NK-92 (cell line): Measurements from ENCODE around the gene CARD9.

Source experiments
- DNase-seq: peaks from one replicate; lab custom pipeline; 2025; ENCODE audit not compliant: unreplicated experiment; lab: John Stamatoyannopoulos, UW

CARD9 gene

DNA sequence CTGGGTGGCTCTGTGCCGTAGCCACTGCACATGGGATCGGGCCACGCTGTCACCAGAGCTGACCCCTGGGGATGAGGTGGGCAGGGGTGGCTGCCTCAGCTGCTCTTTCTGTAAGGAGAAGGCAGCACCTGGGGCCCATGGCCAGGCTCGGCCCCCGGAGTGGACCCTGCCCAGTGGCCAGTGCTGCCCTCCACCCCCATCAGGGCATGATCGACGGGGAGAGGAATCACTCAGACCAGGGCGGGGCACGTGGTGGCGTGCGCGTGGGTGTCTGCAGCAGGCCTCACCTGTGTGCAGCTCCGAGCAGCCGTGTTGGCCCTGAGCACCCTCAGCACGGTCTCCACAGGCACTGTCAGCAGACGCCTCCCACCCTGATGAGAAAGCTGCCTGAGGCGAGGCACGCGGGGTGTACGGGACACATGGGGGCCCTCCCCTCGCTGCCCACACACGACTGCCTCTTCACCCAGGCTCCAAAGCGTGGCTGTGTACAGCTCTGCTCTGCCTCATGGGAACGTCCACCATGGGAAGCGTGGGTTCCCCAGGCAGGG is 8.6 kb upstream of the CARD9 start:
- no peak for DNase-seq

DNA sequence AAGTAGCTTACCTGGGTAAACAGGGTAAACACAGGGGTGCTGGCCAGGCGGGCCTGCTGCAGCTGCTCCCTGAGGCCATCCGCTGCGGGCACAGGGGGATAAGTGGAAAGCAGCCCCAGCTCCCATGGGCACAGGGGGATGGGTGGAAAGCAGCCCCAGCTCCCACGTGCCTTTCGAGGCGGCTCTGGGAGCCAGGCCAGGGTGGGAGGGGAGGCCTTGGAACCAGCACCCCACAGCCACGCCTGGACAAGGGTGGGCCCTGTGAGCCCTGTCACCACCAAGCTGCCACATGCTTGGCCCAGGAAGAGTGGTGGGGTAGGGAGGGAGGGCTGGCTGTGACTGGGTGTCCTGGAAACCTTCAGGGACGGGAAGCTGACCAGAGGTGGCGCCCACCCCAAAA is 7.8 kb upstream of the CARD9 start:
- DNase-seq = no peak

DNA sequence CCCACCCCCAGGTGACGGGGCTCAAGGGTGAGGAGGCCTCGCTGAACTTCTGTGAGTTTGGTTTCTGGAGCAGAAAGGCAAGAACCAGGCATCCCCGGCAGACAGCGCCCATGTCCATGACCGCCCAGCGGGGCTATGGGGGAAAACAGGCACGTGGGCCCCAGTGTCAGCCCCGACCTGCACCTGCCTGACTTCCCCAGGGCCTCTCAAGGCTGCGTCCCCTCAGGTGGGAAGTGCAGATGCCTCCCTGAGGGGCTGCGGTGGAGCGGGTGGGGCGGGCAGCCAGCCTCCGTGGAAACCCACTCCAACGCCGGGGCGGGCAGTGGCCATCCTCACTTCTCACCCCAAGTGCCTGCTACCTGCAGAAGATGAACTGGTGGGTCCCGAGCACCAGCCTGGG is 6.9 kb upstream of the CARD9 start:
- DNase-seq = no peak

DNA sequence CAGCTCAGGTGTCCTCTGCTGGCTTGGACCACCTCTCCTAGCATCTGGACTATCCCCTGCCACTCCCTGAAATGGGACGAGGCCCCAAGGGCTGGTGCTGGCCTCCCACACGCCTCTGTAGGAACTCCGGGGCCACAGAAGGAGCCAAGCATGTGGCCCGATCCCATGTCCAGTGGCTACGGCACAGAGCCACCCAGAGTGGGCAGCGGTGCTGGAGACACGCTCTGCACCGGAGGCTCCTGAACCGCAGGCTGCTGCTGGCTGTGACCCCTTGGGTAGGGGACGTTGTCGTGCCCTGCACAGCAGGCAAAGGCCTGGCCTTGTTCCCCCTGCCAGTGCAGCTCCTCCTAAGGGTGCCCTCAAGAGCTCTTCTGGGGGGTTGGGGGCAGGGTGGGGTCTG is 6.4 kb upstream of the CARD9 start:
- no peak for DNase-seq

DNA sequence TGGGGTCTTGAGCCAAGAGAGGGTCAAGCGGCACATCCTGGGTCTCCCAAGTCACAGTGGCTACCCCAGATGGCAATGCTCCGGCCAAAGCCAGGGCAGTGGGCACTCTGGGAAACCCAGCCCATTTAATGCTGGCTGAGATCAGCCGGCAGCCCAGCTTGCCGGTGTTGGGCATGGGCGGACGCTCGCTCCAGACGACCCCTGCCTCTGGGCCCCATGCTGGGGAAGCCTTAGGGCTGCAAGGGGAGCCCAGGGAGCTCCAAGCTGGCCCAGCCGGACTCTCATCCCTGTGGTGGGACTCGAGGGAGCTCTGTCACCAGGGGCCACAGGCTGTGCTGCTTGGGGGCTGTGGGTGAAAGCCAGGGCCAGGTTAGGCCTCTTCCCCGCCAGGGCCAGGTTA is 5.9 kb upstream of the CARD9 start:
- no peak for DNase-seq

DNA sequence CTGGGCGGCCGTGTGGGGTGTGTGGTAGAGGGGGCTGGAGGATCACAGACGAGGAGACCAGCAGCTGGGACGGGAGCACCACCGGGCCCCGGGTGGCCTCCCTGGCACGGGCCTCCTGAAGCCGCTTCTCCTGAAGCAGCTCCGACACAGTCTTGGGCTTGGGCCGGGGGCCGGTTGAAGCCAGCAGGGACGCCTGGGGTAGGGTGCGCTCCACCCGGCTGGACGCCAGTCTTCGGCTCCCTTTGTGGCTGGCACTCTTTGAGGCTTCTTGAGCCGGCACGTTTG is 5.5 kb upstream of the CARD9 start:
- DNase-seq = no peak

DNA sequence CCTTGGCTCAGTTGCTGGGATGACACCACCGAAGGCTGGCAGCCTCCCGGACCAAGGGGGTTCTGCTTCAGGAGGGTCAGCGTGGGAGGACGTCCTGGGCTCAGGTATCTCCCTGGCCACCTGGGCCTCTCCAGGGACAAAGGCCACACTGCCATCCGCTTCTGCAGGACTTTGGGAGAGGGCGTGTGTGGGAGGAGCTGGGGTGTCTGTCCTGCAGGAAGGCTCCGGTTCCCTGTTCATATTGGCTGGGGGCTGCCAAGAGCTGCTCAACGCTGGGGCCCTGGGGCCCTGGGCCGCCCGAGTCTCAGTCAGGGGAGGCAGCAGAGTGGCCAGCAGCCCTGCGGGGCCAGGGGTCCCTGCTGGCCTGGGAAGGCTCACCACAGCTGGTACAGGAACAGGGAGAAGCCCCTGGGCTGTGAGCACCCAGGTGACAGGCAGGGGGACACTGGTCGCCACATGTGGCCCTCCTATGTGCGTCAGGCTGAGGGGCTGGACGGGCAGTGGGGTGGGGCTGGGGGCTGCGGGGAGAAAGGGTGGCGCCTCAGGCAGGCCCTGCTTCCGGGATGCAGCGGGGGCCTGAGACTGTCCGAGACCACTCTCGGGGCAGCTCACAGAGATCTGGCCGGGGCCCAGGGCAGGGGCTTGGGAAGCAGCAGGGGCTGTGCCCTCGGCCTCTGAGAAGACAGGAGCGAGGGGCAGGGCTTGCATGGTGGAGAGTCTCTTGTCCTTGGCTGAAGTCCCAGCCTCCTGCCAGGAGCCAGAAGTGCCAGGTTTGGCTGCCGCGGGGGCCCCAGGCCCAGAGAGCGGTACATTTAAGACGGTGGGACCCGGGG is 4.9 kb upstream of the CARD9 start:
- DNase-seq = no peak

DNA sequence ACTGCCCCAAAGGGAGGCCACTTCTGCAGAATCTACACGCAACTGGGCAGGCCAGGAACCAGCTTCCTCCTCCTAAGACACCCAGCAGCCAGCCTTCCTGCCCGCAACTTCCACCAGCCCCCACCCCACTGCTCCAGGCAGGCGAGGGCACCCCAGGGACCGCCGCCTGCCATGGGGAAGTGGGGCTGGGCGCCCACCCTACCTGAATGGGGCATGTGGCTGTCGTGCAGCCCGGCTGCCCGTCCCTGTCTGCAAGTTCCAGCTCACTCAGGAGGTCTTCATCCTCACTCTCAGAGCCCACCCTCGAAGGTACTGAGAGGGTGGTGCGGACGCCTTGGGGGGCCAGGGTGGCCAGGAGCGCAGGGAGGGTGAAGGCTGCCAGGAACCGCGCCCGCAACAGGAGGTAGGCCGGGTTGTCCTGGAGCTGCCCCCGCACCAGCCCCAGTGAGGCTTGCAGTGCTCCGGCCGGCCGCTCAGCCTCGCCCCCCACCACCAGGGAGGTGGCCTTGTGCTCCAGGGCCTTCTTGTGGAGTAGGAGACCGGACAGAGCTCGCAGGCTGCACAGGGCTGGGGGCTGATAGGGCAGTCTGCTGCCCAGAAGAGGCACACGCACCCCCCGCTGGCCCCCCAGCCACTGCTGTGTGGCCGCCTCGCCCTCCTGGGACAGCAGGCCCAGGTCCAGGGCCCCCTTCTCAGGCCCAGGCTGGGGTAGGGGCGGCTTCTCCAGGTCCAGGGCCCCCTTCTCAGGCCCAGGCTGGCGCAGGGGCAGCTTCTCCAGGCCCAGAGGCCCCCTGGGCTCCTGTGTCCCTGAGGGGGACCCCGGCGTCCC is 4.1 kb upstream of the CARD9 start:
- DNase-seq = no peak

DNA sequence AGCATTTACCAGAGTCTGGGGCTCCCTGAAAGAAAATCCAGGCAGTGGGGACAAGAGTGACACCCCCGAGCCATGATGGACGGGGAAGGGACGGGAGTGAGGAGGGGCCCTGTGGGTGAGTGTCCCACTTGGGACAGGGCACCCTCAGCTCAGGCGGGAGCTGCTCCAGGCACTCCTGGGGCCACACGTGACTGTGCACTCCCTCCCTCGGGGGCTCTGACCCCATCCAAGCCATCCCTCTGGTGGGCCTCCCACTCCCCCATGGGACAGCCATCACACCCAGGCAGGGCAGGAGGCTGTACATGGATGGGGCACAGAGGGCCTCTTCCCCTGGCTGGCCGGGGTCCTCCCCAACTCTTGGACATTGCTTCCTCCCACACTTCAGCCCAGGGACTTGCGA is 3.0 kb upstream of the CARD9 start:
- DNase-seq = no peak

DNA sequence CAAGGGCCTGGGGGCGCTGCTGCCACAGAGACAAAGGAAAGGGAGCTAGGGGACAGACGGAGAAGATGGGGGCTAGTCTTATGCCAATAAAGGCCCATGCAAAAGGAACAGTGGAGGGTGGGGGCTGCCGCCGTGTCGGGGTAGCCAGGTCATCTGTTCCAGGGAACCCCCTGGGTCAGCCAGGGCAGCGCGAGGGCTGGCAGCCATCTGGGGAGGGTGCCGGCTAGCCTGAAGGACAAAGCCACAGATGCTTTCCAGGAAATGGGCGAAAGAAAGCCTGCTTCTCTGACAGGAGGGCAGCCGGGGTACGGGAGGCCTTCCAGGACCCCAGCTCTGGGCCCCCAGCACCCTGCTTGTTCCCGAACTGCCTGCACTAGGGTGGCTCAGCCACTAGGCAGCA is 1.6 kb upstream of the CARD9 start:
- DNase-seq = no peak

DNA sequence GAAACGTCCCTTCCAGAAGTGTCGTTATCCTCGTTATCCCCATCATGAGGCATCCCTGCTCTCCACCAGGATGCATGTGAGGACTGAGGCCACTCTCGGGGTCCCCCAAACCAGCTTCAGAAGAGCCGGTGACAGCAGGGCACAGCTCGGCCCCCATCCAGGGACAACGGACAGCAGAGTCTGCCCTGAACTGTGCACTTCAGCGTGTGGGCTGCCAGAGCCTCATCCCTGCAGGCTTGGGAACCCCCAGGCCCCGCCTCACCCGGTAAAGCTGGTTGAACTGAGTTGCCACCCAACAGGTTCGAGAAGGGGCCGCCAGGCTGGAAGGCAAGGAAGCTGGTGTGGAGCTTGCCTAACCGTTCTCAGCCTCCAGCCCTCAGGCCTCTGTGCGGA is 710 bp upstream of the CARD9 start:
- DNase-seq = no peak

DNA sequence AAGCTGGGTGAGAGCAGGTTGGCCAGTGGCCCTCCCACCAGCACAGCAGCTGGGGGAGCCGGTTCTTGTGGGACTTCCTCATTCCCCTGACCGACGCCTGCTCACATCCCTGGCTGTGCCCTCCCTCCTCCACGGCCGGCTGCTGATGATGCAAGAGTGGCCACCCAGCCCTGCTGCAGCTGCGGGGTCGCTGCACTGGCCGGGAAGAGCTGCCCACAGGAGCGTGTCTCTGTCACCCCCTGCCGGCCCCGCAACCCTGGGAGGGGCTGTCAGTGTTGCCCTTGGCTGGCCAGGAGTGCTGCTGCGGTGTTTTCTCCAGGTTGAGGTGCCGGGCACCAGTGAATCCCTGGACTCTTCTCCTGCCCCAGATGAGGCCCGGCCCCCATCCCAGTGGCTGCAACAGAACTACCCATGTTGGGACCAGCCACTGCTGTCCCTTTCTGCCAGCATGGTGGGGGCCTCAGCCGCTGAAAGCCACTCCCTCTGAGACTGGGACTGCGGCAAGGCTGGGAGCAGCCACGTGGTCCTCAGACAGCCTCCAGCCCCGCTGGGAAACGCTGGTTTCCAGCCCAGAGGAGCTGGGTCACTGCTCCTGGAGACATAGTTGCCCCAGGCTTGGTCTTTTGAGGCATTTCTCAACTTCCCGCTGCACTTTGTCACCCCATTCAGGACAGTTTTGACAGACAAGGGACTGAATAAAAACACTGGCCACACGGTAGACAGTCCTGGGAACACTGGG is 739 bp downstream of the CARD9 start:
- no peak for DNase-seq

DNA sequence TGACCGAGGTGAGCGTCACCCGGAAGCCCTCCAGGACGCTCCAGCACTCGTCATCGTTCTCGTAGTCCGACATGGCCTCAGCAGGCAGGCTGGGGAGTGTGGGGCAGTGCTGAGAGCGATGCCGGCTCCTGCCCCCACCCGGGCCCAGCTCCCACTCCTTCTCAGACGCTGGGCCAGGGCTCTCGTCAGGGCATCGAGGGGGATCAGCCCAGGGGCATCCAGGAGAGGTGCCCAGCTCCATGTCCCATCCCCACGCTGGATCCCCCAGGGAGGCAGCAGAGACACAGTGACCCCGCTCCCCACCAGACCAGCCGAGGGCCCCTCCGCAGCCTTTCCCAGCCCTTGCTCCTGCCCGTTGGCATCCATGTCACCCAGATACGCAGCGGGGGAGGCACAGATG is 1.5 kb downstream of the CARD9 start:
- DNase-seq = no peak

DNA sequence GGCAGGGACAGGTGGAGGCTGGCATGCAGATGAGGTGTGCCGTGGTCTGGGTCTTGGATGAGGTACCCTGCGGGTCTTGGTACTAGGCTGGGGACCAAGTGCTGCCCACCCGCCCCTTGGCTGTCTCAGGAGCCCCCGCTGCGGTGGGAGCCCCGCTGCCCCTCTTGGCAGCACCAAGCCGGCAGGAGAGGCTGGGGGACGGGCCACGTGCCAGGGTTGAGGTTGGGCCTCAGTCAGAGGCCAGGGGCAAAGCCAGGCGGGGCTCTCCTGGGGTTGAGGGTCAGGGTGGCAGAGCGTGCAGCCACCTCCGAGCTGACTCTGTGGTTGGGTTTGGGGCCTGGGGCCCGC is 2.0 kb downstream of the CARD9 start:
- no peak for DNase-seq

DNA sequence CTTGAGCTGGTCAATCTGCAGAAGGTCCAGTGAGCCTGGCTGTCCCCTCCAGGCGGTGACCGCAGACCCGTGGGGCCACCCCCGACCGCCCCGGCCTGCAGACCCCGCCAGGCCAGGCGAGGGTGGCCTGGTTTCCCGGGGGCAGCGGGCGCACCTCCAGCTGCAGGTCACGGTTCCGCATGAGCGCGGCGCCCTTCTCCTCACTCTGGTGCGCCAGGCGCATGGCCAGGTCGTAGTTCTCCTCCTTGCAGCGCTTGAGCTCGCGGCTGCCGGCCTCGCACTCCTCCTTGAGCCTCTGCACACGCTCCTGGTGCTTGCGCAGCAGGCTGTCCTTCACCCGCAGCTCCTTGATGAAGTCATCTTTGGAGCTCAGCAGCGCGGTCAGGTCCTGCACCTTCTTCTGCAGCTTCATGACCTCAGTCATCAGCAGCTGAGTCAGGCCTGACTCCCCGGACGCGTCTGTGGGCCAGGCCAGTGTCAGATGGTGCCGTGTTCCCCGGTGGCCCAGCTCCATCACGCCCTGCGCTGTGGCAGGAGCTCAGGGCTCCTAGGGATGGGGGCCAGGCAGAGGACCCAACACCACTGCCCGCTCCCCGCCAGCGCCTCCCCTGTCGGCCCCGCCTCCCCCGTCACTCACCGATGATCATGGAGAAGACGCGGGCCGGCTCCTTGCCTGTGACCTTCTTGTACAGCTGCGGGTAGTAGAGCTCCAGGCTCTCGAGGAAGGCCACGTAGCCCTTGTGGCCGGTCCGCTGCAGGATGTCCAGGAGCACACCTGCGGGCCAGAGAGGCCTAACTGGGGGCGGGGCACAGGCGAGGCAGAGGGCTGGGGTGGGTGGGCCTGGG is 2.6 kb downstream of the CARD9 start:
- no peak for DNase-seq

DNA sequence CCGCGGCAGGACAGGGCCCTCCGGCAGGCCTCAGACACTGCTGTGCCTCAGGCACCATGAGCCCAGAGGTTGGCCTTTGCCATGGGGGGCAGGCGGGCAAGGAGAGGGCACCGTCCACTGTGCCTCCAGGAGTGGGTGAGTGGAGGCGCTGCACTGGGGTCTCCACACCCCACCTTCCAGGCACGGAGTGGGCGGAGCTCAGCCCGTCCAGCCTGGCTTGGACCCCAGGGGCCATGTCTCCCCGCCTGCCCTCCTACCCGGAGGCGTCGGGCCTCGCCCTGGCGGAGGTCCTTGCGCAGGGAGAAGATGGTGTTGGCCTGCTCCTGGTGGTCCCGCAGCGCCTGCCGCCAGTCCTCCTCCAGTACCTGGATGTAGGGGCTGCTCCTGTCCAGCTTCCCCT is 3.4 kb downstream of the CARD9 start:
- no peak for DNase-seq

DNA sequence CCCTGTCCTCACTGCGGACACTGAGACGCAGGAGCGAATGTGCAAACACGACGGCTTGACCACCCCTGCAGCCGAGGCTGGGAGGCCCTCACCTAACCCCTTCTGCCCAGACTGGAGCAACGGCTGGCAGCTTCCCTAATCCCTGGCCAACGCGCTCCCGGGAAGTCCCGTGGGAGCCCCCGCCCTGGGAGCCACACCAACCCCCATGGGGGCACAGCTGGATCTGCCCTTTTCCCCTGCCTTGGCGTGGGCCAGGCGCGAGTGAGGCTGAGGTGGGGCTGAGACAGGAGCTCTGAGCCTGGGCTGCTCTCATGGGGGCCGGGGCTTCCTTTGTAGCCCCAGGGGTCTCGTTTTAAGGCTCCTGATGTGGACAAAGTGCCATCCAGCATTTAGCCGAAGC is 5.3 kb downstream of the CARD9 start:
- DNase-seq = no peak

DNA sequence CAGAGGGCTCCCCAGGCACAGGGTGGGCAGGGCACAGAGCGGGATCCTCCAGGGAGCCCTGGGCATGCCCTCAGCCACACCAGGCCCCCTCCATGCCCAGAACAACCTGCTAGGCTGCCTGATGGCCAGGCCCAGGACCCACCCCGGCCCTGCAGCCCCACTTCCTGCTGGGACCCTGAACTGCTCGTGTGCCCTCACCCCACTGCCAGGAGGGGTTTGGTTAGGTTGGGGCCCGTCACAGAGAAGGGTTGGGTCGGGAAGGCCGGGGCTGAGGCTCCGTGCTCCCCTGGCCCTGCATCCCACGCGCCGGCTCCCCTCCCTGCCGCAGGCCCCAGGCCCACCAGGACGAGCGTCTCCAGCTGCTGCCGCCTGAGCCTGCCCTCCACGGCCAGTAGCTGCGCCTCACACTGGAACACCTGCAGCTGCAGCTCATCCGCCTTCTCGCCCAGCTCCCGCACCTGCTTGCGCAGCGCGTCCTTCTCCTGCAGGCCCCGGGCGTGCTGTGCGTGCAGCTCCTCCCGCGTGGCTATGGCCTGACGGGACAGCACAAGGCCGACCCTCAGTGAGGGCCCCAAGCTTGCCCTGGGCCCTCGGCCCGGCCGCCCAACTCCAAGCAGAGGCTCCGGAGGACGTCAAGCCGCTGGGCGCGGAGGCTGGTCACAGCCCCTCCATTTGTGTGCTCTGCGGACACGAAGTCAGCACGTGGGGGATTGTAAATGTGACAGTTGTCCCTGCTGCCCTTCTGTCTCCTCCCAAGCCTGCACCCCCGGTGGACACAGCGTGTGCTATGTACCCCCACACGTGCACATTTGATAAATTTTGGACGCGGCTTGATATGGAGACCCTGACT is 5.9 kb downstream of the CARD9 start:
- no peak for DNase-seq

DNA sequence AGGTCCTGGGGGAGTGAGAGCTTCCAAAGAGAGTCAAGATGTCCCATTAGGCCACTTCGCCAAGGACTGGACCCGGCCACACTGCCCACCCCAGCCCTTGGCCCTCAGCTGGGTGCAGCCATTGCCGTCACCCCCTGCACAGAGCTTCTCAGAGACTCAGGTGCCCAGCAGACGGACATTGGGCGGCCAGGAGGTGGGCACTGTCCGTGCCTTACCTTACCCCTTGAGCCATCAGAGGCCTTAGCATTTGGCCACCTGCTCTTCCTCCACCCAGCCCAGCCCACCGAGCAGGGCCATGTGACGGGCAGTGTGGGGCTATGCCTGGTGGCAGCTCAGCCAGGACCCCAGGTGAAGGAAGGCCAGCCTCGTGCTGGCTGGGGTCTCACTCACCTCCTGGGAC is 6.6 kb downstream of the CARD9 start:
- DNase-seq = no peak

DNA sequence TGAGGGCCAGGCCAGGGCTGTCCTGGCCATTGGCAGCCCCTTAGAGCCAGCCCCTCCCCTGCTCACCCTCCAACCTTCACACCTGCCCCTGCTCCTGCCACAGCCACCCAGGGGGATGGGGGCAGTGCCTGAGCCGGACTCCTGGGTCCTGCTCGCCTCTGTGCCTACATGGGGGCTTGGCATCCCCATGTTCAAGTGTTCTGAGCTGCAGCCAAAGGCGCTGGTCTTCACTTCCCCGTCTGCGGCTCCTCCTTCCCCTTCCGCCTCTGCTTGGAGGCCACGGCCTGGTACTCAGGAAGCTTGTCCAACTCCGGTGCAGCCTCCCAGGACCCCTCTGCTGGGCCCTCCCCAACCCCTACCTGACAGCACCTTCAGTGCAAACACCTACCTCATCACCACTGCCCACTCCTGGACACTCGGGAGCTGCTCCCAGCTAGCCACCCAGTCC is 7.7 kb downstream of the CARD9 start:
- no peak for DNase-seq
